GM08714 (cell line): ENCODE results near the gene LKAAEAR1.

Experiments
- H3K4me3 ChIP-seq: fragments of 200-500 bp; sonication (Bioruptor generic); 2 replicates; pipeline ENCODE4 v1.5.1; 2014; ENCODE audit warnings: mild to moderate bottlenecking, low read length, inconsistent platforms
- ZNF274 ChIP-seq: IDR thresholded peaks from 2 replicates; pipeline ENCODE4 v1.6.1; 2012; ENCODE audit warnings: mild to moderate bottlenecking, low read depth, low read length

The LKAAEAR1 gene

GRCh38 chr20:64052326-64052722 lies 31.9 kb downstream of the LKAAEAR1 start:
- no peak overlapping the region for H3K4me3 ChIP-seq
- TF ChIP-seq ZNF274, result no peak

GRCh38 chr20:64051561-64052325 lies 32.5 kb downstream of the LKAAEAR1 start:
- no peak overlapping the region for H3K4me3 ChIP-seq
- no peak for TF ChIP-seq ZNF274

- no peak for TF ChIP-seq ZNF274
Observed at GRCh38 chr20:64051033-64051452, 33.2 kb downstream of the LKAAEAR1 start.

GRCh38 chr20:64050261-64051032 lies 33.8 kb downstream of the LKAAEAR1 start:
- TF ChIP-seq ZNF274, result no peak
- H3K4me3 ChIP-seq, result no peak overlapping the region

More at GRCh38 chr20:64051033-64051452, 33.2 kb downstream of the LKAAEAR1 start:
- no peak overlapping the region for H3K4me3 ChIP-seq

- no peak for TF ChIP-seq ZNF274
- H3K4me3 ChIP-seq, result no peak overlapping the region
Observed at GRCh38 chr20:64049878-64050260, 34.3 kb downstream of the LKAAEAR1 start.

- no peak within 1 kb of the TSS for H3K4me3 ChIP-seq
- TF ChIP-seq ZNF274, result no peak
Observed at GRCh38 chr20:64049060-64049877, 34.9 kb downstream of the LKAAEAR1 start, which contains the start of gene SOX18. Gene SOX18 (minus strand): TSS chr20:64049639. CDS start chr20:64049516, 123 bp downstream.

GRCh38 chr20:64048402-64049044 lies 35.7 kb downstream of the LKAAEAR1 start:
- no peak overlapping the region for H3K4me3 ChIP-seq
- no peak for TF ChIP-seq ZNF274

- no peak overlapping the region for H3K4me3 ChIP-seq
- TF ChIP-seq ZNF274, result no peak
Observed at GRCh38 chr20:64047968-64048401, 36.2 kb downstream of the LKAAEAR1 start.

- H3K4me3 ChIP-seq, result no peak overlapping the region
- TF ChIP-seq ZNF274, result no peak
Observed at GRCh38 chr20:64047046-64047389, 37.2 kb downstream of the LKAAEAR1 start.

GRCh38 chr20:64045346-64046011 lies 38.7 kb downstream of the LKAAEAR1 start:
- H3K4me3 ChIP-seq, result no peak overlapping the region
- TF ChIP-seq ZNF274, result no peak

- no peak for TF ChIP-seq ZNF274
- no peak overlapping the region for H3K4me3 ChIP-seq
Observed at GRCh38 chr20:64044484-64045247, 39.5 kb downstream of the LKAAEAR1 start.

- TF ChIP-seq ZNF274, result no peak
- no peak overlapping the region for H3K4me3 ChIP-seq
Observed at GRCh38 chr20:64043768-64044167, 40.4 kb downstream of the LKAAEAR1 start.
